Memory B cell (primary cell): ENCODE results near the gene TIMM10.
"Not testable (repeated sequence)": the region's sequence is repeated elsewhere in the genome, so short reads cannot be mapped to it uniquely, and the experiment has no call there.

Experiments
- ATAC-seq: fragments of 150-1000 bp; cut with Tn5 transposase; 2 replicates; pipeline ENCODE4 v1.10.0; 2021; ENCODE audit warnings: low read depth, mild to moderate bottlenecking, moderate library complexity
- DNase-seq, 2 donors: peaks; one replicate each; pipeline ENCODE4 v3.0.0; 2022; ENCODE audit warnings: low spot score in 2 of 2
- H3K27ac Mint-ChIP-seq: one replicate; pipeline ENCODE4 v1.8.0; 2022; ENCODE audit warnings: mild to moderate bottlenecking, moderate library complexity, mixed read lengths
- H3K27me3 Mint-ChIP-seq: one replicate; pipeline ENCODE4 v1.8.0; 2022; ENCODE audit warnings: mixed read lengths
- H3K36me3 Mint-ChIP-seq: one replicate; pipeline ENCODE4 v1.8.0; 2022; ENCODE audit warnings: mild to moderate bottlenecking, mixed read lengths
- H3K4me1 Mint-ChIP-seq: one replicate; pipeline ENCODE4 v1.8.0; 2022; ENCODE audit warnings: mixed read lengths
- H3K4me3 Mint-ChIP-seq: one replicate; pipeline ENCODE4 v1.8.0; 2022; ENCODE audit warnings: mild to moderate bottlenecking, moderate library complexity, mixed read lengths
- H3K9me3 Mint-ChIP-seq: one replicate; pipeline ENCODE4 v1.8.0; 2022; ENCODE audit warnings: mixed read lengths

TIMM10 gene

GRCh38 chr11:57549983-57550382, 19.4 kb upstream of the TIMM10 start:
- no peaks in the 10 kb centered on the region for H3K9me3 Mint-ChIP-seq
- DNase-seq, result no peak
- H3K27ac Mint-ChIP-seq, result peak overlapping the region; percentile 5
- H3K27me3 Mint-ChIP-seq, result no peaks in the 10 kb centered on the region
- no peak for ATAC-seq
- peaks cover 15% of the 10 kb centered on the region for H3K4me1 Mint-ChIP-seq
- H3K4me3 Mint-ChIP-seq, result no peak overlapping the region
- peaks cover 25% of the 10 kb centered on the region for H3K36me3 Mint-ChIP-seq

GRCh38 chr11:57547854-57548377, 17.4 kb upstream of the TIMM10 start:
- Mint-ChIP-seq H3K4me1 (peaks cover 15% of the 10 kb centered on the region), H3K4me3 (no peak overlapping the region), H3K9me3 (no peaks in the 10 kb centered on the region), H3K27ac (peak overlapping the region; percentile 80), H3K27me3 (no peaks in the 10 kb centered on the region), H3K36me3 (peaks cover 14% of the 10 kb centered on the region)
- DNase-seq (peak; percentile 27 to 29), ATAC-seq (peak; percentile 96)

GRCh38 chr11:57546869-57547475, 16.4 kb upstream of the TIMM10 start:
- DNase-seq, result no peak
- no peak for ATAC-seq
- Mint-ChIP-seq H3K9me3 (no peaks in the 10 kb centered on the region), H3K4me3 (no peak overlapping the region), H3K27me3 (no peaks in the 10 kb centered on the region), H3K4me1 (peaks cover 15% of the 10 kb centered on the region), H3K27ac (peak overlapping the region; percentile 80), H3K36me3 (peaks cover 6% of the 10 kb centered on the region)

- Mint-ChIP-seq H3K9me3 (no peaks in the 10 kb centered on the region), H3K27ac (no peak overlapping the region), H3K4me1 (peaks cover 15% of the 10 kb centered on the region), H3K27me3 (no peaks in the 10 kb centered on the region), H3K4me3 (no peak overlapping the region), H3K36me3 (peaks cover 6% of the 10 kb centered on the region)
- no peak for ATAC-seq
- DNase-seq, result no peak
Measured at GRCh38 chr11:57546451-57546850, 15.9 kb upstream of the TIMM10 start.

- H3K36me3 Mint-ChIP-seq, result peaks cover 6% of the 10 kb centered on the region
- no peaks in the 10 kb centered on the region for H3K27me3 Mint-ChIP-seq
- ATAC-seq (no peak), DNase-seq (no peak)
- H3K4me1 Mint-ChIP-seq, result peaks cover 15% of the 10 kb centered on the region
- H3K4me3 Mint-ChIP-seq, result no peak overlapping the region
- no peak overlapping the region for H3K27ac Mint-ChIP-seq
- no peaks in the 10 kb centered on the region for H3K9me3 Mint-ChIP-seq
Measured at GRCh38 chr11:57545883-57546282, 15.3 kb upstream of the TIMM10 start.

- ATAC-seq, result no peak
- Mint-ChIP-seq H3K27me3 (no peaks in the 10 kb centered on the region), H3K36me3 (peaks cover 2% of the 10 kb centered on the region), H3K9me3 (no peaks in the 10 kb centered on the region), H3K4me3 (no peak overlapping the region), H3K27ac (no peak overlapping the region), H3K4me1 (peaks cover 15% of the 10 kb centered on the region)
- no peak for DNase-seq
Measured at GRCh38 chr11:57544566-57544965, 14.0 kb upstream of the TIMM10 start.

- Mint-ChIP-seq H3K4me1 (peaks cover 14% of the 10 kb centered on the region), H3K36me3 (peaks cover 1% of the 10 kb centered on the region), H3K27me3 (no peaks in the 10 kb centered on the region), H3K27ac (no peak overlapping the region), H3K4me3 (no peak overlapping the region), H3K9me3 (no peaks in the 10 kb centered on the region)
- ATAC-seq (no peak), DNase-seq (no peak)
Measured at GRCh38 chr11:57543593-57543992, 13.0 kb upstream of the TIMM10 start.

GRCh38 chr11:57542582-57542981, 12.0 kb upstream of the TIMM10 start:
- ATAC-seq, result no peak
- no peak overlapping the region for H3K27ac Mint-ChIP-seq
- no peaks in the 10 kb centered on the region for H3K9me3 Mint-ChIP-seq

GRCh38 chr11:57541169-57541568, 10.6 kb upstream of the TIMM10 start:
- Mint-ChIP-seq H3K36me3 (peaks cover 2% of the 10 kb centered on the region), H3K27ac (no peak overlapping the region), H3K9me3 (no peaks in the 10 kb centered on the region), H3K4me3 (no peak overlapping the region), H3K27me3 (no peaks in the 10 kb centered on the region), H3K4me1 (no peaks in the 10 kb centered on the region)
- ATAC-seq (no peak), DNase-seq (no peak)

More at GRCh38 chr11:57542582-57542981, 12.0 kb upstream of the TIMM10 start:
- no peaks in the 10 kb centered on the region for H3K27me3 Mint-ChIP-seq
- H3K4me1 Mint-ChIP-seq, result peaks cover 5% of the 10 kb centered on the region
- no peak for DNase-seq
- H3K4me3 Mint-ChIP-seq, result no peak overlapping the region
- peaks cover 2% of the 10 kb centered on the region for H3K36me3 Mint-ChIP-seq

- no peak for DNase-seq
- no peaks in the 10 kb centered on the region for H3K4me1 Mint-ChIP-seq
- no peak for ATAC-seq
- H3K4me3 Mint-ChIP-seq, result no peak overlapping the region
- no peak overlapping the region for H3K27ac Mint-ChIP-seq
- H3K36me3 Mint-ChIP-seq, result peaks cover 2% of the 10 kb centered on the region
- no peaks in the 10 kb centered on the region for H3K27me3 Mint-ChIP-seq
- no peaks in the 10 kb centered on the region for H3K9me3 Mint-ChIP-seq
Measured at GRCh38 chr11:57539342-57539741, 8.8 kb upstream of the TIMM10 start.

GRCh38 chr11:57536947-57537619, 6.5 kb upstream of the TIMM10 start, which contains the start of gene SMTNL1:
SMTNL1 (plus strand) TSS chr11:57537595; CDS start chr11:57542643, 5,048 bp downstream.
- no peak within 1 kb of the TSS for H3K4me3 Mint-ChIP-seq
- no peaks in the 10 kb centered on the region for H3K4me1 Mint-ChIP-seq
- no peak within 1 kb of the TSS for H3K27ac Mint-ChIP-seq
- DNase-seq (no peak), ATAC-seq (no peak)
- no peaks in the 10 kb centered on the region for H3K27me3 Mint-ChIP-seq
- H3K36me3 Mint-ChIP-seq, result peaks cover 5% of the 10 kb centered on the region
- H3K9me3 Mint-ChIP-seq, result no peaks in the 10 kb centered on the region

GRCh38 chr11:57534449-57534848, 3.9 kb upstream of the TIMM10 start:
- DNase-seq, ATAC-seq: not testable (repeated sequence)

GRCh38 chr11:57530215-57530595, 349 bp downstream of the TIMM10 start:
- DNase-seq (no peak), ATAC-seq (no peak)
- peak overlapping the region; percentile 95 for H3K27ac Mint-ChIP-seq
- no peaks in the 10 kb centered on the region for H3K9me3 Mint-ChIP-seq
- peak overlapping the region; percentile 94 for H3K4me3 Mint-ChIP-seq
- H3K36me3 Mint-ChIP-seq, result peaks cover 2% of the 10 kb centered on the region
- no peaks in the 10 kb centered on the region for H3K27me3 Mint-ChIP-seq
- peaks cover 16% of the 10 kb centered on the region for H3K4me1 Mint-ChIP-seq

More at GRCh38 chr11:57534449-57534848, 3.9 kb upstream of the TIMM10 start:
- H3K27me3 Mint-ChIP-seq, H3K36me3 Mint-ChIP-seq, H3K4me3 Mint-ChIP-seq, H3K27ac Mint-ChIP-seq, H3K9me3 Mint-ChIP-seq: not testable (repeated sequence)
- peaks cover 12% of the 10 kb centered on the region for H3K4me1 Mint-ChIP-seq

GRCh38 chr11:57529012-57529411, 1.5 kb downstream of the TIMM10 start:
- Mint-ChIP-seq H3K27ac (no peak overlapping the region), H3K9me3 (no peaks in the 10 kb centered on the region), H3K4me1 (peaks cover 16% of the 10 kb centered on the region), H3K27me3 (no peaks in the 10 kb centered on the region), H3K4me3 (no peak overlapping the region), H3K36me3 (peaks cover 2% of the 10 kb centered on the region)
- ATAC-seq (no peak), DNase-seq (no peak)
